ENCODE measurements around the gene RNU2-1.
"Not testable (repeated sequence)": the region's sequence is repeated elsewhere in the genome, so short reads cannot be mapped to it uniquely, and the experiment has no call there.

The RNU2-1 gene

GRCh38 chr17:43213545-43213944 lies 20.2 kb downstream of the RNU2-1 start:
- Histone ChIP-seq H3K27ac (ENCODE audit: low read depth, low read length) (no peak overlapping the region), H3K36me3 (ENCODE audit: insufficient read depth, low read length) (peaks cover 5% of the 10 kb centered on the region), H3K4me3 (ENCODE audit: low read length) (no peak overlapping the region), H3K9ac (ENCODE audit: low read depth, low read length) (no peak overlapping the region), H3K27me3 (ENCODE audit: insufficient read depth, low read length) (no peaks in the 10 kb centered on the region), H3K4me1 (ENCODE audit: insufficient read depth, low read length) (peaks cover 13% of the 10 kb centered on the region; the same call in 1 of the 2 replicates), H3K9me3 (ENCODE audit: insufficient read depth, low read depth, low read length) (no peaks in the 10 kb centered on the region)
- WGBS, result 97% methylated on average over 2 of the region's 2 CpGs

- Histone ChIP-seq H3K9ac (ENCODE audit: low read depth, low read length) (peak overlapping the region; percentile 64; the same call in 1 of the 2 replicates), H3K9me3 (ENCODE audit: insufficient read depth, low read depth, low read length) (no peaks in the 10 kb centered on the region), H3K4me3 (ENCODE audit: low read length) (peak overlapping the region; percentile 68), H3K27ac (ENCODE audit: low read depth, low read length) (no peak overlapping the region), H3K4me1 (ENCODE audit: insufficient read depth, low read length) (peaks cover 13% of the 10 kb centered on the region; the same call in 1 of the 2 replicates), H3K27me3 (ENCODE audit: insufficient read depth, low read length) (no peaks in the 10 kb centered on the region), H3K36me3 (ENCODE audit: insufficient read depth, low read length) (peaks cover 11% of the 10 kb centered on the region)
- WGBS, result 88% methylated on average over 7 of the region's 7 CpGs
These were observed 20.9 kb downstream of the RNU2-1 start for GRCh38 chr17:43212641-43213490.

DNA sequence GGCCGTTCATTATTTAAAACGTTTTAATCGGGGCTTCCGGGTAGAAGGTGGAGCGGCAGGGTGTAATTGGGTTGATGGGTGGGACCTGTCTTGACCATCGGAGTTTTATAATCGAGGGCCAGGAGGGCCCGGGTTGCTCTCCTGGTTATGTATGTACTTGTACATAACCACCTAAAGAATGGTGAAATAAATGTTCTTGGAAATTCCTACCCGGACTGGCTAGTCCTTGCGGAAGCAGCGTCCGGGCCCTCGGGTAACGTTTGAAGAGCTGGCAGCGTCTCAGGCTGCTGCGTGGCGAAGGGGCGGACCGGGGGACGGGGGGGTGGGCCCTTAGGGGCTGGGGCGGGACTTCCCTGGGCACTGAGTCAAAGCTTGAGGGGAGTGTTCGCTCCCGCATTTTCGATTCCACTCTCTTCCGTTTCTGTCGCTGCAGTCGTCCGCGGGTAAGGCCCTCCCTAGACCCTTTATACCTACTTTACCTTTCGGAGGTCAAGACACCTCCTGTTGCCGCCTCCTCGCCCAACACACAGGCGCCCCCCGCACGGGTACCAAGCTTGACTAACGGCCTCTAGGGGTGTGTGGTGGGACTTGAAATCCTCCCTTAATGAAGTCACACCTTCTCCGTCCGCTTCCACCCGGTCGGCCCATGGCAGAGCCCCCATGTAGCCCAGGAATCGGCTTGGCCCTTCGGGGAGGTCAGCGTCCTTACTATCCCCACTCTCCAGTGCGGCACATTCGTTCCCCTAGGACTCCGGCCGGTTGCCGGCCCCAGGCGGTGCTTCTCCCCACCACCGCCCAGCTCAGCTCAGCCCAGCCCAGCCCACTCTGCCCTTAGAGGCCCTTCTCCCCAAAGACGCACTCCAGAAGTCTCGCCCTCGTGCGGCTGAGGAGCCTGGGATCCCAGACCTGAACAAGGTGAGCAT lies 22.0 kb downstream of the RNU2-1 start, which contains the start of gene TMEM106A:
TMEM106A (plus strand) TSS at position 396 of the 923 bp plus-strand sequence. CDS start 1,167 bp downstream, outside the sequence.
- peaks cover 13% of the 10 kb centered on the region; the same call in 1 of the 2 replicates for H3K4me1 ChIP-seq (ENCODE audit: insufficient read depth, low read length)
- H3K4me3 ChIP-seq (ENCODE audit: low read length), result peak within 1 kb of the TSS; percentile 68
- WGBS, result 2% methylated on average over 48 of the region's 54 CpGs
- H3K9me3 ChIP-seq (ENCODE audit: insufficient read depth, low read depth, low read length), result no peaks in the 10 kb centered on the region
- no peak within 1 kb of the TSS; the same call in 1 of the 2 replicates for H3K27ac ChIP-seq (ENCODE audit: low read depth, low read length)
- peak within 1 kb of the TSS; percentile 68 for H3K9ac ChIP-seq (ENCODE audit: low read depth, low read length)
- no peaks in the 10 kb centered on the region for H3K27me3 ChIP-seq (ENCODE audit: insufficient read depth, low read length)
- H3K36me3 ChIP-seq (ENCODE audit: insufficient read depth, low read length), result peaks cover 16% of the 10 kb centered on the region

- Histone ChIP-seq H3K4me3 (ENCODE audit: low read length) (peak overlapping the region; percentile 68), H3K27ac (ENCODE audit: low read depth, low read length) (no peak overlapping the region), H3K4me1 (ENCODE audit: insufficient read depth, low read length) (peaks cover 13% of the 10 kb centered on the region; the same call in 1 of the 2 replicates), H3K36me3 (ENCODE audit: insufficient read depth, low read length) (peaks cover 16% of the 10 kb centered on the region), H3K9me3 (ENCODE audit: insufficient read depth, low read depth, low read length) (no peaks in the 10 kb centered on the region), H3K27me3 (ENCODE audit: insufficient read depth, low read length) (no peaks in the 10 kb centered on the region), H3K9ac (ENCODE audit: low read depth, low read length) (peak overlapping the region; percentile 68)
- WGBS, result 86% methylated on average over 2 of the region's 2 CpGs
These were observed 22.7 kb downstream of the RNU2-1 start for GRCh38 chr17:43211123-43211479.

GRCh38 chr17:43210576-43210975 lies 23.2 kb downstream of the RNU2-1 start:
- no peak overlapping the region for H3K27ac ChIP-seq (ENCODE audit: low read depth, low read length)
- no peak overlapping the region for H3K9ac ChIP-seq (ENCODE audit: low read depth, low read length)
- peak overlapping the region; percentile 68 for H3K4me3 ChIP-seq (ENCODE audit: low read length)
- 91% methylated on average over 2 of the region's 3 CpGs for WGBS
- H3K36me3 ChIP-seq (ENCODE audit: insufficient read depth, low read length), result peaks cover 16% of the 10 kb centered on the region
- no peaks in the 10 kb centered on the region for H3K27me3 ChIP-seq (ENCODE audit: insufficient read depth, low read length)
- no peaks in the 10 kb centered on the region for H3K9me3 ChIP-seq (ENCODE audit: insufficient read depth, low read depth, low read length)
- H3K4me1 ChIP-seq (ENCODE audit: insufficient read depth, low read length), result peaks cover 13% of the 10 kb centered on the region; the same call in 1 of the 2 replicates

DNA sequence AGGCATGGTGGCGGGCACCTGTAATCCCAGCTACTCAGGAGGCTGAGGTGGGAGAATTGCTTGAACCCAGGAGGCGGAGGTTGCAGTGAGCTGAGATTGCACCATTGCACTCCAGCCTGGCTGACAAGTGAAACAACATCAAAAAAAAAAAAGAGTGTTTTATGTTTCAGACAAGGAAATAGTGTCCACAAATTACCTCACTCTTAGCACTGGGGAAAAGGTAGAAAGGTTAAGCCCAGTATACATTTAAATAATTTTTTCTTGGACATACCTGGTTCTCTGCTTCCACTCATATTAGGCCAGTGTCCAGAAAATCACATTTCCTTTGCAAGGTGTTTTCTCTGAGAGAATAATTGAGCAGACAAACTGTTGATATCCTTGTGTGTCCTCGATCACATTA lies 30.8 kb downstream of the RNU2-1 start:
- H3K27me3 ChIP-seq (ENCODE audit: insufficient read depth, low read length); H3K27ac ChIP-seq (ENCODE audit: low read depth, low read length); H3K9ac ChIP-seq (ENCODE audit: low read depth, low read length); H3K4me3 ChIP-seq (ENCODE audit: low read length); H3K9me3 ChIP-seq (ENCODE audit: insufficient read depth, low read depth, low read length); H3K4me1 ChIP-seq (ENCODE audit: insufficient read depth, low read length): not testable (repeated sequence)
- WGBS, result 97% methylated on average over 3 of the region's 3 CpGs
- H3K36me3 ChIP-seq (ENCODE audit: insufficient read depth, low read length), result peaks cover 59% of the 10 kb centered on the region

DNA sequence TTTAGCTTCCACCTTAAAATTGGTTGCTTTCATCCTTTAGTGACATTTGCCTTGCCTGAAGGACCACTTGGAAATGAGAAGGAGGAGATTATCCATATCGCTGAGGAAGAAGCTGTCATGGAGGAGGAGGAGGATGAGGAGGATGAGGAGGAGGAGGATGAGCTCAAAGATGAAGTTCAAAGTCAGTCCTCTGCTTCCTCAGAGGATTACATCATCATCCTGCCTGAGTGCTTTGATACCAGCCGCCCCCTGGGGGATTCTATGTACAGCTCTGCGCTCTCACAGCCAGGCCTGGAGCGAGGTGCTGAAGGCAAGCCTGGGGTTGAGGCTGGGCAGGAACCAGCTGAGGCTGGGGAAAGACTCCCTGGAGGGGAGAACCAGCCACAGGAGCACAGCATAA lies 33.6 kb downstream of the RNU2-1 start:
- H3K36me3 ChIP-seq (ENCODE audit: insufficient read depth, low read length), result peaks cover 71% of the 10 kb centered on the region
- 88% methylated on average over 4 of the region's 4 CpGs for whole genome bisulfite sequencing

GRCh38 chr17:43199633-43200032 lies 34.1 kb downstream of the RNU2-1 start:
- Histone ChIP-seq H3K4me1 (ENCODE audit: insufficient read depth, low read length) (no peaks in the 10 kb centered on the region), H3K4me3 (ENCODE audit: low read length) (no peak overlapping the region), H3K27me3 (ENCODE audit: insufficient read depth, low read length) (no peaks in the 10 kb centered on the region), H3K27ac (ENCODE audit: low read depth, low read length) (no peak overlapping the region), H3K9me3 (ENCODE audit: insufficient read depth, low read depth, low read length) (no peaks in the 10 kb centered on the region), H3K9ac (ENCODE audit: low read depth, low read length) (no peak overlapping the region), H3K36me3 (ENCODE audit: insufficient read depth, low read length) (peaks cover 76% of the 10 kb centered on the region)
- 93% methylated on average over 2 of the region's 2 CpGs for WGBS

More for the DNA sequence above, 33.6 kb downstream of the RNU2-1 start:
- H3K27ac ChIP-seq (ENCODE audit: low read depth, low read length), result no peak overlapping the region
- no peaks in the 10 kb centered on the region for H3K27me3 ChIP-seq (ENCODE audit: insufficient read depth, low read length)
- H3K4me3 ChIP-seq (ENCODE audit: low read length), result no peak overlapping the region
- H3K4me1 ChIP-seq (ENCODE audit: insufficient read depth, low read length), result no peaks in the 10 kb centered on the region
- no peak overlapping the region for H3K9ac ChIP-seq (ENCODE audit: low read depth, low read length)
- no peaks in the 10 kb centered on the region for H3K9me3 ChIP-seq (ENCODE audit: insufficient read depth, low read depth, low read length)

DNA sequence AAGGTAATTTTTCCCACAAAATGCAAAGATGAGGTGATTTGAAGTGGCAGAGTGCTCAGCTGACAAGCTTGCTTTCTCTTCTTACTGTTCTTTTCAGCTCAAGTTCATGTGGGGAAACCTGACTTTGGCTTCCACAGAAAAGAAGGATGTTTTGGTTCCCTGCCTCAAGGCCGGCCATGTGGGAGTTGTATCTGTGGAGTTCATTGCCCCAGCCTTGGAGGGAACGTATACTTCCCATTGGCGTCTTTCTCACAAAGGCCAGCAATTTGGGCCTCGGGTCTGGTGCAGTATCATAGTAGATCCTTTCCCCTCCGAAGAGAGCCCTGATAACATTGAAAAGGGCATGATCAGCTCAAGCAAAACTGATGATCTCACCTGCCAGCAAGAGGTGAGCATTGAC lies 40.5 kb downstream of the RNU2-1 start:
- no peak overlapping the region for H3K27ac ChIP-seq (ENCODE audit: low read depth, low read length)
- 96% methylated on average over 5 of the region's 5 CpGs for WGBS
- no peaks in the 10 kb centered on the region for H3K9me3 ChIP-seq (ENCODE audit: insufficient read depth, low read depth, low read length)
- no peaks in the 10 kb centered on the region for H3K4me1 ChIP-seq (ENCODE audit: insufficient read depth, low read length)
- H3K36me3 ChIP-seq (ENCODE audit: insufficient read depth, low read length), result peaks cover 82% of the 10 kb centered on the region
- no peak overlapping the region for H3K4me3 ChIP-seq (ENCODE audit: low read length)
- no peak overlapping the region for H3K9ac ChIP-seq (ENCODE audit: low read depth, low read length)
- no peaks in the 10 kb centered on the region for H3K27me3 ChIP-seq (ENCODE audit: insufficient read depth, low read length)

DNA sequence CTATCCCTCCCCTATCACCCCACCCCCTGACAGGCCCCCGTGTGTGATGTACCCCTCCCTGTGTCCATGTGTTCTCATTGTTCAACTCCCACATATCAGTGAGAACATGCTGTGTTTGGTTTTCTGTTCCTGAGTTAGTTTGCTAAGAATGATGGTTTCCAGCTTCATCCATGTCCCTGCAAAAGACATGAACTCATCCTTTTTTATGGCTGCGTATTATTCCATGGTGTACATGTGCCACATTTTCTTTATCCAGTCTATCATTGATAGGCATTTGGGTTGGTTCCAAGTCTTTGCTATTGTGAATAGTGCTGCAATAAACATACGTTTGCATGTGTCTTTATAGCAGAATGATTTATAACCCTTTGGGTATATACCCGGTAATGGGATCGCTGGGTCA lies 47.1 kb downstream of the RNU2-1 start:
- 91% methylated on average over 5 of the region's 5 CpGs for WGBS
- peaks cover 44% of the 10 kb centered on the region for H3K36me3 ChIP-seq (ENCODE audit: insufficient read depth, low read length)
- H3K9ac ChIP-seq (ENCODE audit: low read depth, low read length); H3K27ac ChIP-seq (ENCODE audit: low read depth, low read length); H3K4me3 ChIP-seq (ENCODE audit: low read length); H3K27me3 ChIP-seq (ENCODE audit: insufficient read depth, low read length); H3K4me1 ChIP-seq (ENCODE audit: insufficient read depth, low read length); H3K9me3 ChIP-seq (ENCODE audit: insufficient read depth, low read depth, low read length): not testable (repeated sequence)

DNA sequence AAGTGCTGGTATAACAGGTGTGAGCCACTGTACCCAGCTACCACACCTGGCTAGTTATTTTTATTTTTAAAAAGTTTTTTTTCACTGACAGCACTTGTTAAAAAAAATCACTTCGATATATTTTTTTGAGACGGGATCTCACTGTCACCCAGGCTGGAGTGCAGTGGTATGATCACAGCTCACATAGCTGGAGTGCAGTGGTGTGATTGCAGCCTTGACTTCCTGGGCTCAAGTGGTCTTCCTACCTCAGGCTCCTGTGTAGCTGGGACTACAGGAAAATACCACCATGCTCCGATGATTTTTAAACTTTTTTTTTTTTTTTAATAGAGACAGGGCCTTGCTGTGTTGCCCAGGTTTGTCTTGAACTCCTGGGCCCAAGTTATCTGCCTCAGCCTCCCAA lies 49.9 kb downstream of the RNU2-1 start:
- H3K27me3 ChIP-seq (ENCODE audit: insufficient read depth, low read length), result no peaks in the 10 kb centered on the region
- WGBS, result 98% methylated on average over 3 of the region's 3 CpGs
- no peaks in the 10 kb centered on the region for H3K4me1 ChIP-seq (ENCODE audit: insufficient read depth, low read length)
- no peak overlapping the region for H3K9ac ChIP-seq (ENCODE audit: low read depth, low read length)
- H3K4me3 ChIP-seq (ENCODE audit: low read length), result no peak overlapping the region
- no peak overlapping the region for H3K27ac ChIP-seq (ENCODE audit: low read depth, low read length)
- H3K9me3 ChIP-seq (ENCODE audit: insufficient read depth, low read depth, low read length), result no peaks in the 10 kb centered on the region
- peaks cover 33% of the 10 kb centered on the region for H3K36me3 ChIP-seq (ENCODE audit: insufficient read depth, low read length)
